Stimulated activated CD8-positive, alpha-beta memory T cell treated with anti-CD3 and anti-CD28 coated beads, Interleukin-12 subunit alpha, Interleukin-12 subunit beta, amount 100 ng/mL, for 24 hours (primary cell): ENCODE data around the gene PDK3.

ENCODE experiments used
- DNase-seq: peaks from one replicate; pipeline ENCODE4 v3.0.0-alpha.2; 2020; ENCODE audit errors: extremely low read depth

The PDK3 gene

GRCh38 chrX:24464836-24465531, at the start of gene PDK3:
PDK3 (plus strand) TSS chrX:24465286; CDS start chrX:24465456, 170 bp downstream.
- peak; percentile 53 for DNase-seq

- DNase-seq: no peak
These were observed 49.2 kb upstream of the PDK3 start for GRCh38 chrX:24415921-24416320.

GRCh38 chrX:24423960-24424359, 41.1 kb upstream of the PDK3 start:
- DNase-seq: no peak

GRCh38 chrX:24424948-24425347, 40.1 kb upstream of the PDK3 start:
- no peak for DNase-seq

GRCh38 chrX:24425806-24426205, 39.3 kb upstream of the PDK3 start:
- DNase-seq: no peak

- no peak for DNase-seq
These were observed 38.7 kb upstream of the PDK3 start for GRCh38 chrX:24426340-24426913.

- no peak for DNase-seq
These were observed 38.0 kb upstream of the PDK3 start for GRCh38 chrX:24426921-24427746.

- DNase-seq: no peak
These were observed 37.4 kb upstream of the PDK3 start for GRCh38 chrX:24427747-24428019.

- DNase-seq: no peak
These were observed 36.6 kb upstream of the PDK3 start for GRCh38 chrX:24428516-24428915.

- DNase-seq: no peak
These were observed 30.0 kb upstream of the PDK3 start for GRCh38 chrX:24435060-24435459.

GRCh38 chrX:24443918-24444317, 21.2 kb upstream of the PDK3 start:
- no peak for DNase-seq

- DNase-seq: no peak
These were observed 20.4 kb upstream of the PDK3 start for GRCh38 chrX:24444645-24445044.

GRCh38 chrX:24448762-24449250, 16.3 kb upstream of the PDK3 start:
- DNase-seq: no peak

- DNase-seq: no peak
These were observed 2.0 kb upstream of the PDK3 start for GRCh38 chrX:24463077-24463476.

- no peak for DNase-seq
These were observed 619 bp upstream of the PDK3 start for GRCh38 chrX:24464498-24464835.

GRCh38 chrX:24465532-24465865, 413 bp downstream of the PDK3 start:
- no peak for DNase-seq

- no peak for DNase-seq
These were observed 939 bp downstream of the PDK3 start for GRCh38 chrX:24466025-24466424.

GRCh38 chrX:24468245-24468644, 3.2 kb downstream of the PDK3 start:
- DNase-seq: no peak

GRCh38 chrX:24471808-24472207, 6.7 kb downstream of the PDK3 start:
- no peak for DNase-seq

- DNase-seq: no peak
These were observed 10.4 kb downstream of the PDK3 start for GRCh38 chrX:24475480-24475879.

- DNase-seq: no peak
These were observed 13.4 kb downstream of the PDK3 start for GRCh38 chrX:24478509-24478908.

GRCh38 chrX:24479924-24480323, 14.8 kb downstream of the PDK3 start:
- DNase-seq: no peak

- DNase-seq: no peak
These were observed 15.3 kb downstream of the PDK3 start for GRCh38 chrX:24480400-24480865.
